Measurements from ENCODE around the gene ACTR6.
A peak's percentile ranks its signal among the peaks of the same experiment; 100 is the strongest.

ACTR6 gene

GRCh38 chr12:100267603-100268281, 67.1 kb downstream of the ACTR6 start:
- Histone ChIP-seq H3K79me2 (ENCODE audit: insufficient read depth, low read length) (peaks cover 34% of the 10 kb centered on the region), H3K27ac (ENCODE audit: low read depth, low read length, poor library complexity, severe bottlenecking) (no peak overlapping the region), H3K9me3 (ENCODE audit: low read length) (no peaks in the 10 kb centered on the region), H3K4me3 (ENCODE audit: low read depth, low read length, poor library complexity, severe bottlenecking) (peak overlapping the region; percentile 81), H3K36me3 (ENCODE audit: insufficient read depth, low read length) (0 out of 2 replicates have a peak, but pooled peaks cover 6% of the 10 kb centered on the region), H3K9me2 (ENCODE audit: low read depth, low read length) (no peaks in the 10 kb centered on the region), H3K4me1 (ENCODE audit: insufficient read depth, low read length, severe bottlenecking) (peaks cover 27% of the 10 kb centered on the region), H3K27me3 (ENCODE audit: insufficient read depth, low read length) (no peaks in the 10 kb centered on the region), H3K9ac (ENCODE audit: low read length) (peak overlapping the region; percentile 74), H4K20me1 (ENCODE audit: insufficient read depth, low read length) (0 out of 2 replicates have a peak, but pooled peaks cover 2% of the 10 kb centered on the region), H2AFZ (ENCODE audit: low read length) (no peak overlapping the region), H3F3A (ENCODE audit: insufficient read depth, low read length) (no peaks in the 10 kb centered on the region), H3K4me2 (ENCODE audit: low read length) (peak overlapping the region; percentile 88)
- TF ChIP-seq EZH2 (IDR thresholded peaks at IDR 0.05; ENCODE audit: borderline replicate concordance, low read length) (no peak), CTCF (IDR thresholded peaks at IDR 0.05; ENCODE audit: low read length) (no peak)

GRCh38 chr12:100268835-100269564, 68.4 kb downstream of the ACTR6 start:
- Histone ChIP-seq H3K9me2 (ENCODE audit: low read depth, low read length) (no peaks in the 10 kb centered on the region), H3K4me2 (ENCODE audit: low read length) (peak overlapping the region; percentile 88), H2AFZ (ENCODE audit: low read length) (no peak overlapping the region), H3K36me3 (ENCODE audit: insufficient read depth, low read length) (0 out of 2 replicates have a peak, but pooled peaks cover 6% of the 10 kb centered on the region), H3K27me3 (ENCODE audit: insufficient read depth, low read length) (no peaks in the 10 kb centered on the region), H3F3A (ENCODE audit: insufficient read depth, low read length) (no peaks in the 10 kb centered on the region), H4K20me1 (ENCODE audit: insufficient read depth, low read length) (0 out of 2 replicates have a peak, but pooled peaks cover 2% of the 10 kb centered on the region), H3K4me1 (ENCODE audit: insufficient read depth, low read length, severe bottlenecking) (peaks cover 27% of the 10 kb centered on the region), H3K9ac (ENCODE audit: low read length) (peak overlapping the region; percentile 74; the same call in 1 of the 2 replicates), H3K27ac (ENCODE audit: low read depth, low read length, poor library complexity, severe bottlenecking) (no peak overlapping the region), H3K79me2 (ENCODE audit: insufficient read depth, low read length) (peaks cover 47% of the 10 kb centered on the region), H3K9me3 (ENCODE audit: low read length) (no peaks in the 10 kb centered on the region), H3K4me3 (ENCODE audit: low read depth, low read length, poor library complexity, severe bottlenecking) (peak overlapping the region; percentile 81)
- TF ChIP-seq EZH2 (IDR thresholded peaks at IDR 0.05; ENCODE audit: borderline replicate concordance, low read length): no peak
- no peak for TF ChIP-seq CTCF (IDR thresholded peaks at IDR 0.05; ENCODE audit: low read length)

GRCh38 chr12:100273782-100274181, 73.2 kb downstream of the ACTR6 start:
- peaks cover 6% of the 10 kb centered on the region; the same call in 1 of the 2 replicates for H3K36me3 ChIP-seq (ENCODE audit: insufficient read depth, low read length)
- H3K27me3 ChIP-seq (ENCODE audit: insufficient read depth, low read length): no peaks in the 10 kb centered on the region
- H4K20me1 ChIP-seq (ENCODE audit: insufficient read depth, low read length): no peaks in the 10 kb centered on the region
- no peak overlapping the region for H3K27ac ChIP-seq (ENCODE audit: low read depth, low read length, poor library complexity, severe bottlenecking)
- H3K4me1 ChIP-seq (ENCODE audit: insufficient read depth, low read length, severe bottlenecking): peaks cover 9% of the 10 kb centered on the region
- H3F3A ChIP-seq (ENCODE audit: insufficient read depth, low read length): no peaks in the 10 kb centered on the region
- TF ChIP-seq EZH2 (IDR thresholded peaks at IDR 0.05; ENCODE audit: borderline replicate concordance, low read length) (no peak), CTCF (IDR thresholded peaks at IDR 0.05; ENCODE audit: low read length) (no peak)
- peaks cover 56% of the 10 kb centered on the region for H3K79me2 ChIP-seq (ENCODE audit: insufficient read depth, low read length)
- no peak overlapping the region for H2AFZ ChIP-seq (ENCODE audit: low read length)
- H3K9me2 ChIP-seq (ENCODE audit: low read depth, low read length): no peaks in the 10 kb centered on the region
- no peak overlapping the region for H3K4me2 ChIP-seq (ENCODE audit: low read length)
- no peak overlapping the region for H3K9ac ChIP-seq (ENCODE audit: low read length)
- H3K9me3 ChIP-seq (ENCODE audit: low read length): peaks cover 7% of the 10 kb centered on the region
- H3K4me3 ChIP-seq (ENCODE audit: low read depth, low read length, poor library complexity, severe bottlenecking): no peak overlapping the region
